Esophagus muscularis mucosa (tissue), 3 donors: ENCODE measurements around the gene POSTN.

Experiments used
- CTCF ChIP-seq, 3 experiments: fragments of 200-600 bp in 2 of 3; fragments of 450-650 bp in 1 of 3; sonication (generic) in 2 of 3; IDR thresholded peaks; one replicate each; pipeline ENCODE4 v1.5.1; 2017 to 2019; ENCODE audit warnings: antibody characterized with exemption in 3 of 3, mild to moderate bottlenecking in 2 of 3, moderate library complexity in 1 of 3
- POLR2A ChIP-seq: fragments of 450-650 bp; IDR thresholded peaks from one replicate; pipeline ENCODE4 v1.6.1; 2017; ENCODE audit warnings: antibody characterized with exemption, moderate library complexity, mild to moderate bottlenecking, low read depth

GRCh38 chr13:37613236-37613635 lies 14.7 kb upstream of the POSTN start:
- TF ChIP-seq CTCF (IDR thresholded peaks at IDR 0.05): no peak
- no peak for TF ChIP-seq POLR2A
